Neuron (in vitro differentiated cells): Measurements from ENCODE around the gene CBY3.
"Not testable (repeated sequence)": the region's sequence is repeated elsewhere in the genome, so short reads cannot be mapped to it uniquely, and the experiment has no call there.

Experiments used
- H2AFZ ChIP-seq: one replicate; pipeline ENCODE4 v1.6.1; 2013; ENCODE audit warnings: low read depth, mild to moderate bottlenecking, inconsistent platforms, low read length, moderate library complexity
- H3K27me3 ChIP-seq: one replicate; pipeline ENCODE4 v1.6.1; 2013; ENCODE audit warnings: low read length; ENCODE audit not compliant: insufficient read depth
- H3K36me3 ChIP-seq: one replicate; pipeline ENCODE4 v1.6.1; 2013; ENCODE audit warnings: low read length; ENCODE audit not compliant: insufficient read depth
- H3K4me1 ChIP-seq: one replicate; pipeline ENCODE4 v1.6.1; 2013; ENCODE audit warnings: low read length; ENCODE audit not compliant: insufficient read depth
- H3K4me3 ChIP-seq: 2 replicates; pipeline ENCODE4 v1.5.1; 2013; ENCODE audit warnings: mild to moderate bottlenecking, low read length, moderate library complexity
- H3K9me3 ChIP-seq: one replicate; pipeline ENCODE4 v1.6.1; 2013; ENCODE audit warnings: low read length

CBY3 gene

GRCh38 chr5:179653135-179653534 is 27.7 kb downstream of the CBY3 start:
- H3K27me3 ChIP-seq, H3K4me3 ChIP-seq, H3K4me1 ChIP-seq, H3K36me3 ChIP-seq, H3K9me3 ChIP-seq, H2AFZ ChIP-seq: not testable (repeated sequence)

- not testable (repeated sequence) for H3K4me3 ChIP-seq, H3K36me3 ChIP-seq, H3K9me3 ChIP-seq, H3K27me3 ChIP-seq, H3K4me1 ChIP-seq, H2AFZ ChIP-seq
These were observed 30.6 kb downstream of the CBY3 start for GRCh38 chr5:179650245-179650644.

GRCh38 chr5:179649166-179649703 is 31.6 kb downstream of the CBY3 start:
- not testable (repeated sequence) for H3K36me3 ChIP-seq, H3K4me3 ChIP-seq, H3K4me1 ChIP-seq, H3K27me3 ChIP-seq, H3K9me3 ChIP-seq, H2AFZ ChIP-seq

GRCh38 chr5:179648410-179648809 is 32.4 kb downstream of the CBY3 start:
- Histone ChIP-seq H3K36me3 (no peaks in the 10 kb centered on the region), H3K4me3 (no peak overlapping the region), H2AFZ (no peak overlapping the region), H3K9me3 (peaks cover 4% of the 10 kb centered on the region), H3K27me3 (peaks cover 7% of the 10 kb centered on the region), H3K4me1 (no peaks in the 10 kb centered on the region)

- not testable (repeated sequence) for H3K27me3 ChIP-seq, H3K4me3 ChIP-seq, H3K9me3 ChIP-seq, H2AFZ ChIP-seq, H3K4me1 ChIP-seq, H3K36me3 ChIP-seq
These were observed 36.1 kb downstream of the CBY3 start for GRCh38 chr5:179644766-179645165.

GRCh38 chr5:179643141-179643920 is 37.5 kb downstream of the CBY3 start:
- not testable (repeated sequence) for H3K4me3 ChIP-seq, H3K27me3 ChIP-seq, H3K4me1 ChIP-seq, H3K36me3 ChIP-seq, H2AFZ ChIP-seq, H3K9me3 ChIP-seq

- H2AFZ ChIP-seq, H3K36me3 ChIP-seq, H3K27me3 ChIP-seq, H3K4me1 ChIP-seq, H3K4me3 ChIP-seq, H3K9me3 ChIP-seq: not testable (repeated sequence)
These were observed 38.2 kb downstream of the CBY3 start for GRCh38 chr5:179642626-179643025.

- H3K9me3 ChIP-seq, H3K36me3 ChIP-seq, H3K27me3 ChIP-seq, H2AFZ ChIP-seq, H3K4me1 ChIP-seq, H3K4me3 ChIP-seq: not testable (repeated sequence)
These were observed 39.1 kb downstream of the CBY3 start for GRCh38 chr5:179641745-179642144.

- H3K36me3 ChIP-seq, H2AFZ ChIP-seq, H3K4me3 ChIP-seq, H3K4me1 ChIP-seq, H3K27me3 ChIP-seq, H3K9me3 ChIP-seq: not testable (repeated sequence)
These were observed 41.5 kb downstream of the CBY3 start for GRCh38 chr5:179639296-179639695.

GRCh38 chr5:179634370-179635172 is 46.3 kb downstream of the CBY3 start:
- H3K27me3 ChIP-seq, H3K36me3 ChIP-seq, H3K9me3 ChIP-seq, H3K4me3 ChIP-seq, H3K4me1 ChIP-seq, H2AFZ ChIP-seq: not testable (repeated sequence)

GRCh38 chr5:179633501-179634369 is 47.1 kb downstream of the CBY3 start:
- H3K27me3 ChIP-seq, H3K36me3 ChIP-seq, H2AFZ ChIP-seq, H3K4me3 ChIP-seq, H3K4me1 ChIP-seq, H3K9me3 ChIP-seq: not testable (repeated sequence)
